Measurements from ENCODE around the gene DCXR.

DCXR gene

GRCh38 chr17:82035956-82036633 is 1.4 kb downstream of the DCXR start:
- H3K27ac ChIP-seq (ENCODE audit: extremely low read depth, low read depth, low read length): peak overlapping the region; percentile 83; the same call in 1 of the 2 replicates
- H3K4me3 ChIP-seq (ENCODE audit: low read depth, low read length): peak overlapping the region; percentile 64; the same call in 1 of the 2 replicates
- POLR2A ChIA-PET: interaction anchor here (1.0 to 1.7 kb wide), 4 partner anchors 13 to 333 kb away, joined by 3 to 5 read pairs (median 4); partner anchors contain the start of genes CENPX and MRPL12
- H3K4me1 ChIP-seq (ENCODE audit: control insufficient read depth, insufficient read depth, low read length): peaks cover 10% of the 10 kb centered on the region
- CTCF ChIA-PET: interaction anchor here (0.6 to 7.2 kb wide), 7 partner anchors 8 to 360 kb away, joined by 3 to 42 read pairs (median 3); partner anchors contain the start of genes CENPX and LRRC45
- TF ChIP-seq BCL11B (tag by site-specific recombination; IDR thresholded peaks at IDR 0.05; ENCODE audit: low read depth): 0 out of 2 replicates have a peak, but pooled peaks have one; percentile 8
- no peak for TF ChIP-seq AEBP2 (tag by site-specific recombination; IDR thresholded peaks at IDR 0.05; ENCODE audit: borderline replicate concordance)
- H3K36me3 ChIP-seq (ENCODE audit: control insufficient read depth in 2 of 2, insufficient read depth in 1 of 2, low read length in 2 of 2): peaks cover 0 to 35% of the 10 kb centered on the region in 2 experiments; a peak in 1 of 3 replicates
- H3K9me3 ChIP-seq (ENCODE audit: control insufficient read depth, insufficient read depth, low read depth, low read length): no peaks in the 10 kb centered on the region

GRCh38 chr17:82035488-82035887 is 2.0 kb downstream of the DCXR start:
- CTCF ChIA-PET: interaction anchor here (0.6 to 7.2 kb wide), 9 partner anchors 8 to 360 kb away, joined by 3 to 42 read pairs (median 3); partner anchors contain the start of genes CENPX and LRRC45
- no peak overlapping the region for H3K27ac ChIP-seq (ENCODE audit: extremely low read depth, low read depth, low read length)

More at GRCh38 chr17:82035488-82035887, 2.0 kb downstream of the DCXR start:
- Histone ChIP-seq H3K9me3 (ENCODE audit: control insufficient read depth, insufficient read depth, low read depth, low read length) (no peaks in the 10 kb centered on the region), H3K36me3 (ENCODE audit: control insufficient read depth in 2 of 2, insufficient read depth in 1 of 2, low read length in 2 of 2) (peaks cover 0 to 35% of the 10 kb centered on the region in 2 experiments; a peak in 1 of 3 replicates), H3K4me3 (ENCODE audit: low read depth, low read length) (no peak overlapping the region), H3K4me1 (ENCODE audit: control insufficient read depth, insufficient read depth, low read length) (peaks cover 10% of the 10 kb centered on the region)
- TF ChIP-seq ZNF600 (tag by site-specific recombination; IDR thresholded peaks at IDR 0.05) (0 out of 2 replicates have a peak, but pooled peaks have one; percentile 13), ZNF596 (tag by site-specific recombination; IDR thresholded peaks at IDR 0.05) (no peak), ZBTB17 (tag by site-specific recombination; IDR thresholded peaks at IDR 0.05) (peak; percentile 19; the same call in 1 of the 2 replicates), ZNF394 (tag by site-specific recombination; IDR thresholded peaks at IDR 0.05; ENCODE audit: borderline replicate concordance) (peak; percentile 48; the same call in 1 of the 2 replicates), PRDM10 (tag by site-specific recombination; IDR thresholded peaks at IDR 0.05) (peak; percentile 95), ZNF175 (tag by site-specific recombination; IDR thresholded peaks at IDR 0.05) (no peak), ZNF26 (tag by site-specific recombination; IDR thresholded peaks at IDR 0.05) (no peak), PRDM1 (tag by site-specific recombination; IDR thresholded peaks at IDR 0.05) (no peak)
- POLR2A ChIA-PET: interaction anchor here (1.0 to 1.8 kb wide), 7 partner anchors 13 to 76 kb away, joined by 3 to 7 read pairs (median 4); partner anchors contain the start of gene CENPX
